ENCODE results near the gene RHOV.

DNA sequence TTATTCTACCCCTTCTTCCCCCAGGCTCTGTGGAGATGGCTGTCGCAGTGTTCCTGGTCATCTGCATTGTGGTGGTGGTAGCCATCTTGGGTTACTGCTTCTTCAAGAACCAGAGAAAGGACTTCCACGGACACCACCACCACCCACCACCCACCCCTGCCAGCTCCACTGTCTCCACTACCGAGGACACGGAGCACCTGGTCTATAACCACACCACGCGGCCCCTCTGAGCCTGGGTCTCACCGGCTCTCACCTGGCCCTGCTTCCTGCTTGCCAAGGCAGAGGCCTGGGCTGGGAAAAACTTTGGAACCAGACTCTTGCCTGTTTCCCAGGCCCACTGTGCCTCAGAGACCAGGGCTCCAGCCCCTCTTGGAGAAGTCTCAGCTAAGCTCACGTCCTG is 17.3 kb downstream of the RHOV start:
- TF ChIP-seq, protein P1, sequence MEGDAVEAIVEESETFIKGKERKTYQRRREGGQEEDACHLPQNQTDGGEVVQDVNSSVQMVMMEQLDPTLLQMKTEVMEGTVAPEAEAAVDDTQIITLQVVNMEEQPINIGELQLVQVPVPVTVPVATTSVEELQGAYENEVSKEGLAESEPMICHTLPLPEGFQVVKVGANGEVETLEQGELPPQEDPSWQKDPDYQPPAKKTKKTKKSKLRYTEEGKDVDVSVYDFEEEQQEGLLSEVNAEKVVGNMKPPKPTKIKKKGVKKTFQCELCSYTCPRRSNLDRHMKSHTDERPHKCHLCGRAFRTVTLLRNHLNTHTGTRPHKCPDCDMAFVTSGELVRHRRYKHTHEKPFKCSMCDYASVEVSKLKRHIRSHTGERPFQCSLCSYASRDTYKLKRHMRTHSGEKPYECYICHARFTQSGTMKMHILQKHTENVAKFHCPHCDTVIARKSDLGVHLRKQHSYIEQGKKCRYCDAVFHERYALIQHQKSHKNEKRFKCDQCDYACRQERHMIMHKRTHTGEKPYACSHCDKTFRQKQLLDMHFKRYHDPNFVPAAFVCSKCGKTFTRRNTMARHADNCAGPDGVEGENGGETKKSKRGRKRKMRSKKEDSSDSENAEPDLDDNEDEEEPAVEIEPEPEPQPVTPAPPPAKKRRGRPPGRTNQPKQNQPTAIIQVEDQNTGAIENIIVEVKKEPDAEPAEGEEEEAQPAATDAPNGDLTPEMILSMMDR (IDR thresholded peaks at IDR 0.05), result no peak
- no peak for TF ChIP-seq POLR2A (IDR thresholded peaks at IDR 0.05)
